ENCODE data around the gene ATP8B3.

Gene ATP8B3

GRCh38 chr19:1760020-1760419 is 52.1 kb downstream of the ATP8B3 start:
- TF ChIP-seq POLR2A (IDR thresholded peaks at IDR 0.05; ENCODE audit: low read depth, low read length), result no peak
- no peak for TF ChIP-seq POLR2AphosphoS5 (IDR thresholded peaks at IDR 0.05; ENCODE audit: low read depth, low read length)
- no peak for TF ChIP-seq POU2F2 (IDR thresholded peaks at IDR 0.05; ENCODE audit: low read depth, low read length)
- no peak for TF ChIP-seq TAF1 (IDR thresholded peaks at IDR 0.05; ENCODE audit: low read depth, low read length)
- TF ChIP-seq SPI1 (IDR thresholded peaks at IDR 0.05; ENCODE audit: low read depth, low read length), result no peak
- no peak for TF ChIP-seq PAX5 (IDR thresholded peaks at IDR 0.05; ENCODE audit: insufficient read depth, low read length, severe bottlenecking)
- FAIRE-seq (no peak), DNase-seq (ENCODE audit: insufficient read length, low spot score) (no peak)

- FAIRE-seq, result no peak
- no peak for DNase-seq (ENCODE audit: insufficient read length, low spot score)
- TF ChIP-seq POLR2AphosphoS5 (IDR thresholded peaks at IDR 0.05; ENCODE audit: low read depth, low read length), result no peak
- no peak for TF ChIP-seq SPI1 (IDR thresholded peaks at IDR 0.05; ENCODE audit: low read depth, low read length)
- TF ChIP-seq POU2F2 (IDR thresholded peaks at IDR 0.05; ENCODE audit: low read depth, low read length), result no peak
- no peak for TF ChIP-seq TAF1 (IDR thresholded peaks at IDR 0.05; ENCODE audit: low read depth, low read length)
- no peak for TF ChIP-seq POLR2A (IDR thresholded peaks at IDR 0.05; ENCODE audit: low read depth, low read length)
- TF ChIP-seq PAX5 (IDR thresholded peaks at IDR 0.05; ENCODE audit: insufficient read depth, low read length, severe bottlenecking), result no peak
Observed at GRCh38 chr19:1758959-1759903, 52.8 kb downstream of the ATP8B3 start.

GRCh38 chr19:1758231-1758577 is 53.9 kb downstream of the ATP8B3 start:
- DNase-seq (ENCODE audit: insufficient read length, low spot score) (no peak), FAIRE-seq (no peak)
- TF ChIP-seq POU2F2 (IDR thresholded peaks at IDR 0.05; ENCODE audit: low read depth, low read length), result no peak
- TF ChIP-seq POLR2AphosphoS5 (IDR thresholded peaks at IDR 0.05; ENCODE audit: low read depth, low read length), result no peak
- TF ChIP-seq POLR2A (IDR thresholded peaks at IDR 0.05; ENCODE audit: low read depth, low read length), result no peak
- no peak for TF ChIP-seq PAX5 (IDR thresholded peaks at IDR 0.05; ENCODE audit: insufficient read depth, low read length, severe bottlenecking)
- no peak for TF ChIP-seq SPI1 (IDR thresholded peaks at IDR 0.05; ENCODE audit: low read depth, low read length)
- no peak for TF ChIP-seq TAF1 (IDR thresholded peaks at IDR 0.05; ENCODE audit: low read depth, low read length)

GRCh38 chr19:1757468-1758230 is 54.4 kb downstream of the ATP8B3 start:
- TF ChIP-seq SPI1 (IDR thresholded peaks at IDR 0.05; ENCODE audit: low read depth, low read length) (no peak), POLR2AphosphoS5 (IDR thresholded peaks at IDR 0.05; ENCODE audit: low read depth, low read length) (no peak), POU2F2 (IDR thresholded peaks at IDR 0.05; ENCODE audit: low read depth, low read length) (no peak), TAF1 (IDR thresholded peaks at IDR 0.05; ENCODE audit: low read depth, low read length) (no peak), POLR2A (IDR thresholded peaks at IDR 0.05; ENCODE audit: low read depth, low read length) (no peak), PAX5 (IDR thresholded peaks at IDR 0.05; ENCODE audit: insufficient read depth, low read length, severe bottlenecking) (no peak)
- FAIRE-seq (no peak), DNase-seq (ENCODE audit: insufficient read length, low spot score) (no peak)

- TF ChIP-seq POLR2AphosphoS5 (IDR thresholded peaks at IDR 0.05; ENCODE audit: low read depth, low read length) (no peak), TAF1 (IDR thresholded peaks at IDR 0.05; ENCODE audit: low read depth, low read length) (no peak), SPI1 (IDR thresholded peaks at IDR 0.05; ENCODE audit: low read depth, low read length) (no peak), PAX5 (IDR thresholded peaks at IDR 0.05; ENCODE audit: insufficient read depth, low read length, severe bottlenecking) (no peak), POU2F2 (IDR thresholded peaks at IDR 0.05; ENCODE audit: low read depth, low read length) (no peak), POLR2A (IDR thresholded peaks at IDR 0.05; ENCODE audit: low read depth, low read length) (no peak)
- FAIRE-seq (no peak), DNase-seq (ENCODE audit: insufficient read length, low spot score) (no peak)
Observed at GRCh38 chr19:1756705-1757465, 55.2 kb downstream of the ATP8B3 start.

- DNase-seq (ENCODE audit: insufficient read length, low spot score) (no peak), FAIRE-seq (no peak)
- TF ChIP-seq SPI1 (IDR thresholded peaks at IDR 0.05; ENCODE audit: low read depth, low read length), result no peak
- TF ChIP-seq POLR2AphosphoS5 (IDR thresholded peaks at IDR 0.05; ENCODE audit: low read depth, low read length), result no peak
- TF ChIP-seq PAX5 (IDR thresholded peaks at IDR 0.05; ENCODE audit: insufficient read depth, low read length, severe bottlenecking), result no peak
- no peak for TF ChIP-seq TAF1 (IDR thresholded peaks at IDR 0.05; ENCODE audit: low read depth, low read length)
Observed at GRCh38 chr19:1756264-1756663, 55.8 kb downstream of the ATP8B3 start.

- no peak for DNase-seq (ENCODE audit: insufficient read length, low spot score)
- TF ChIP-seq POLR2AphosphoS5 (IDR thresholded peaks at IDR 0.05; ENCODE audit: low read depth, low read length) (no peak), POU2F2 (IDR thresholded peaks at IDR 0.05; ENCODE audit: low read depth, low read length) (no peak), POLR2A (IDR thresholded peaks at IDR 0.05; ENCODE audit: low read depth, low read length) (no peak), PAX5 (IDR thresholded peaks at IDR 0.05; ENCODE audit: insufficient read depth, low read length, severe bottlenecking) (no peak), SPI1 (IDR thresholded peaks at IDR 0.05; ENCODE audit: low read depth, low read length) (no peak), TAF1 (IDR thresholded peaks at IDR 0.05; ENCODE audit: low read depth, low read length) (no peak)
- no peak for FAIRE-seq
Observed at GRCh38 chr19:1755467-1756171, 56.5 kb downstream of the ATP8B3 start.

- TF ChIP-seq TAF1 (IDR thresholded peaks at IDR 0.05; ENCODE audit: low read depth, low read length) (no peak), POU2F2 (IDR thresholded peaks at IDR 0.05; ENCODE audit: low read depth, low read length) (no peak), PAX5 (IDR thresholded peaks at IDR 0.05; ENCODE audit: insufficient read depth, low read length, severe bottlenecking) (no peak), POLR2AphosphoS5 (IDR thresholded peaks at IDR 0.05; ENCODE audit: low read depth, low read length) (no peak), SPI1 (IDR thresholded peaks at IDR 0.05; ENCODE audit: low read depth, low read length) (no peak), POLR2A (IDR thresholded peaks at IDR 0.05; ENCODE audit: low read depth, low read length) (no peak)
- no peak for DNase-seq (ENCODE audit: insufficient read length, low spot score)
- FAIRE-seq, result no peak
Observed at GRCh38 chr19:1754636-1755466, 57.2 kb downstream of the ATP8B3 start.
